Measurements from ENCODE around the gene PBX1. TPM values are rescaled to one million over a fixed set of nuclear protein-coding genes. Genes with fewer than 3 reads are reported as not detected.

The PBX1 gene
- total and polyA plus RNA-seq, 4 donors, result 2.2 to 17.3 (median 5.1) TPM

GRCh38 chr1:164662955-164663354, 104.0 kb downstream of the PBX1 start:
- H3K9ac ChIP-seq (ENCODE audit: low read depth in 1 of 2, low read length in 2 of 2), result no peak overlapping the region
- H3K27me3 ChIP-seq (ENCODE audit: control insufficient read depth in 4 of 4, insufficient read depth in 4 of 4, low read length in 3 of 4), result no peaks in the 10 kb centered on the region
- no peak overlapping the region for H3K4me3 ChIP-seq (ENCODE audit: low read depth in 1 of 3, low read length in 3 of 3)
- peaks cover 0 to 4% (median 0%) of the 10 kb centered on the region in 4 donors for H3K4me1 ChIP-seq (ENCODE audit: control insufficient read depth in 4 of 4, insufficient read depth in 4 of 4, low read length in 3 of 4)
- 96% methylated on average over 1 of the region's 1 CpG for WGBS
- DNase-seq (ENCODE audit: low spot score), result no peak
- no peak overlapping the region for H3K27ac ChIP-seq (ENCODE audit: low read depth in 1 of 2, low read length in 2 of 2)
- no peaks in the 10 kb centered on the region for H3K36me3 ChIP-seq (ENCODE audit: control insufficient read depth in 4 of 4, insufficient read depth in 3 of 4, low read depth in 1 of 4, low read length in 3 of 4)
- TF ChIP-seq FOXA2 (IDR thresholded peaks at IDR 0.05) (no peak), REST (IDR thresholded peaks at IDR 0.05) (no peak), MAX (IDR thresholded peaks at IDR 0.05) (no peak), FOXA1 (IDR thresholded peaks at IDR 0.05) (no peak), CTCF (IDR thresholded peaks at IDR 0.05; ENCODE audit: low read depth, low read length, missing input control) (no peak), YY1 (IDR thresholded peaks at IDR 0.05) (no peak), ZBTB33 (IDR thresholded peaks at IDR 0.05) (no peak), EGR1 (IDR thresholded peaks at IDR 0.05; ENCODE audit: low read depth in 2 of 2) (no peak), GABPA (IDR thresholded peaks at IDR 0.05 in 1 of 2, conservative IDR thresholded peaks at IDR 0.05 in 1 of 2) (no peak)
- no peaks in the 10 kb centered on the region for H3K9me3 ChIP-seq (ENCODE audit: control insufficient read depth in 4 of 4, low read length in 3 of 4)

GRCh38 chr1:164664127-164664526, 105.1 kb downstream of the PBX1 start:
- Histone ChIP-seq H3K36me3 (ENCODE audit: control insufficient read depth in 4 of 4, insufficient read depth in 3 of 4, low read depth in 1 of 4, low read length in 3 of 4) (no peaks in the 10 kb centered on the region), H3K4me1 (ENCODE audit: control insufficient read depth in 4 of 4, insufficient read depth in 4 of 4, low read length in 3 of 4) (peaks cover 0 to 4% (median 0%) of the 10 kb centered on the region in 4 donors), H3K27me3 (ENCODE audit: control insufficient read depth in 4 of 4, insufficient read depth in 4 of 4, low read length in 3 of 4) (no peaks in the 10 kb centered on the region), H3K4me3 (ENCODE audit: low read depth in 1 of 3, low read length in 3 of 3) (no peak overlapping the region), H3K9ac (ENCODE audit: low read depth in 1 of 2, low read length in 2 of 2) (no peak overlapping the region), H3K27ac (ENCODE audit: low read depth in 1 of 2, low read length in 2 of 2) (no peak overlapping the region), H3K9me3 (ENCODE audit: control insufficient read depth in 4 of 4, low read length in 3 of 4) (no peaks in the 10 kb centered on the region)
- 92% methylated on average over 4 of the region's 4 CpGs for WGBS
- DNase-seq (ENCODE audit: low spot score), result no peak
- TF ChIP-seq HNF4A (conservative IDR thresholded peaks at IDR 0.05) (no peak), NR2F2 (IDR thresholded peaks at IDR 0.05) (no peak), GABPA (IDR thresholded peaks at IDR 0.05 in 1 of 2, conservative IDR thresholded peaks at IDR 0.05 in 1 of 2) (no peak), RAD21 (IDR thresholded peaks at IDR 0.05) (no peak), REST (IDR thresholded peaks at IDR 0.05) (no peak), HNF4G (IDR thresholded peaks at IDR 0.05) (no peak), SP1 (IDR thresholded peaks at IDR 0.05) (no peak), TAF1 (conservative IDR thresholded peaks at IDR 0.05) (no peak), CTCF (IDR thresholded peaks at IDR 0.05; ENCODE audit: low read depth, low read length, missing input control) (no peak), ATF3 (IDR thresholded peaks at IDR 0.05) (no peak), RXRA (IDR thresholded peaks at IDR 0.05) (no peak), YY1 (IDR thresholded peaks at IDR 0.05) (no peak), FOXA2 (IDR thresholded peaks at IDR 0.05) (no peak)
